ENCODE results near the gene MEGF8.
A peak's percentile ranks its signal among the peaks of the same experiment; 100 is the strongest.

Gene MEGF8

GRCh38 chr19:42394751-42395150 is 69.3 kb downstream of the MEGF8 start:
- H3K4me3 ChIP-seq (replicated peaks; ENCODE audit: low read depth, low read length): no peak overlapping the region
- no peak for DNase-seq (ENCODE audit: extremely low read depth, low read depth)
- TF ChIP-seq, protein P1, sequence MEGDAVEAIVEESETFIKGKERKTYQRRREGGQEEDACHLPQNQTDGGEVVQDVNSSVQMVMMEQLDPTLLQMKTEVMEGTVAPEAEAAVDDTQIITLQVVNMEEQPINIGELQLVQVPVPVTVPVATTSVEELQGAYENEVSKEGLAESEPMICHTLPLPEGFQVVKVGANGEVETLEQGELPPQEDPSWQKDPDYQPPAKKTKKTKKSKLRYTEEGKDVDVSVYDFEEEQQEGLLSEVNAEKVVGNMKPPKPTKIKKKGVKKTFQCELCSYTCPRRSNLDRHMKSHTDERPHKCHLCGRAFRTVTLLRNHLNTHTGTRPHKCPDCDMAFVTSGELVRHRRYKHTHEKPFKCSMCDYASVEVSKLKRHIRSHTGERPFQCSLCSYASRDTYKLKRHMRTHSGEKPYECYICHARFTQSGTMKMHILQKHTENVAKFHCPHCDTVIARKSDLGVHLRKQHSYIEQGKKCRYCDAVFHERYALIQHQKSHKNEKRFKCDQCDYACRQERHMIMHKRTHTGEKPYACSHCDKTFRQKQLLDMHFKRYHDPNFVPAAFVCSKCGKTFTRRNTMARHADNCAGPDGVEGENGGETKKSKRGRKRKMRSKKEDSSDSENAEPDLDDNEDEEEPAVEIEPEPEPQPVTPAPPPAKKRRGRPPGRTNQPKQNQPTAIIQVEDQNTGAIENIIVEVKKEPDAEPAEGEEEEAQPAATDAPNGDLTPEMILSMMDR (IDR thresholded peaks at IDR 0.05; ENCODE audit: low read depth, low read length, missing control alignments): no peak

GRCh38 chr19:42396381-42397262 is 71.2 kb downstream of the MEGF8 start:
- TF ChIP-seq, protein P1 (IDR thresholded peaks at IDR 0.05; ENCODE audit: low read depth, low read length, missing control alignments): no peak
- peak; percentile 97 for DNase-seq (ENCODE audit: extremely low read depth, low read depth)
- peak overlapping the region; percentile 64 for H3K4me3 ChIP-seq (replicated peaks; ENCODE audit: low read depth, low read length)

GRCh38 chr19:42397263-42398166 is 72.1 kb downstream of the MEGF8 start:
- DNase-seq (ENCODE audit: extremely low read depth, low read depth): no peak
- TF ChIP-seq, protein P1 (IDR thresholded peaks at IDR 0.05; ENCODE audit: low read depth, low read length, missing control alignments): no peak
- H3K4me3 ChIP-seq (replicated peaks; ENCODE audit: low read depth, low read length): peak overlapping the region; percentile 64

DNA sequence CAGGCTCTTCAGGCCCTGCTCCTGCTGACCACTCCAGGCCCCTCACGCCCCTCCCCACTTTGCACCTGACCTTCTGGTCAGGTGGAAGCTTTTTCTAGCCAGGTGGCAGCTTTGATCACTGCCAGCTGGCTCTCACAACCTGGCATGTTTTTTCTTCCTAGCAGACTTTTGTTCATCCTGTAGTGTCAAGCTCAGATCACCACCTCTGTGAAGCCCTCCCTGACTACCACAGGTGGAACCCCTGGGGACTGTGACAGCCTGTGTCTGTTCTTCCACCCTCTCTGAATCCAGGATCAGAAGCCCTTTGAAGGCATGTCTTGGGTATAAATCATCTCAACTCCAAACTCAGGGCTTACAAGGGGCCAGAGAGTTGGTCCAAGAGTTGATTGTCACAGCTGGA is 75.0 kb downstream of the MEGF8 start:
- TF ChIP-seq, protein P1 (IDR thresholded peaks at IDR 0.05; ENCODE audit: low read depth, low read length, missing control alignments): no peak
- H3K4me3 ChIP-seq (replicated peaks; ENCODE audit: low read depth, low read length): no peak overlapping the region
- DNase-seq (ENCODE audit: extremely low read depth, low read depth): no peak

GRCh38 chr19:42401365-42402303 is 76.2 kb downstream of the MEGF8 start:
- peak overlapping the region; percentile 46 for H3K4me3 ChIP-seq (replicated peaks; ENCODE audit: low read depth, low read length)
- peak; percentile 56 for DNase-seq (ENCODE audit: extremely low read depth, low read depth)
- TF ChIP-seq, protein P1 (IDR thresholded peaks at IDR 0.05; ENCODE audit: low read depth, low read length, missing control alignments): peak; percentile 82

All from HFF-Myc (cell line).